Naive thymus-derived CD8-positive, alpha-beta T cell (primary cell): ENCODE data around the gene SH3RF3. TPM values are rescaled to one million over a fixed set of nuclear protein-coding genes. Genes with fewer than 3 reads are reported as not detected.
"Not testable (repeated sequence)": the region's sequence is repeated elsewhere in the genome, so short reads cannot be mapped to it uniquely, and the experiment has no call there.

Source experiments
- ATAC-seq, 2 donors: fragments of 150-1000 bp; cut with Tn5 transposase in 1 of 2; sonication (Bioruptor Pico), chemical (Tn5 transposase) in 1 of 2; 1 replicate in 1 of 2; 2 replicates in 1 of 2; pipeline ENCODE4 v1.10.0; 2021; ENCODE audit warnings: mild to moderate bottlenecking in 2 of 2, moderate library complexity in 2 of 2
- POLR2A ChIA-PET: fragments of 350-600 bp; sonication (Branson Sonifier 250); formaldehyde crosslinking; loops from one replicate; lab custom pipeline; 2021; ENCODE audit warnings: antibody characterized with exemption; lab: Charles Lee
- DNase-seq, 10 donors: peaks; one replicate each; pipeline versions ENCODE4 v3.0.0 to v3.0.0-alpha.2; 2020 to 2022
- H3K27ac Mint-ChIP-seq, 10 donors: one replicate each; pipeline ENCODE4 v1.8.0; 2020 to 2022; ENCODE audit warnings: mild to moderate bottlenecking in 10 of 10, mixed read lengths in 10 of 10, moderate library complexity in 4 of 10, inconsistent platforms in 1 of 10
- H3K27me3 Mint-ChIP-seq, 5 donors: one replicate each; pipeline ENCODE4 v1.8.0; 2021 to 2022; ENCODE audit warnings: mixed read lengths in 5 of 5
- H3K36me3 Mint-ChIP-seq, 3 donors: one replicate each; pipeline ENCODE4 v1.8.0; 2020 to 2022; ENCODE audit warnings: mixed read lengths in 3 of 3, mild to moderate bottlenecking in 2 of 3, inconsistent platforms in 1 of 3
- H3K4me1 Mint-ChIP-seq, 4 donors: one replicate each; pipeline ENCODE4 v1.8.0; 2021 to 2022; ENCODE audit warnings: mixed read lengths in 4 of 4
- H3K4me3 Mint-ChIP-seq, 10 donors: one replicate each; pipeline ENCODE4 v1.8.0; 2020 to 2022; ENCODE audit warnings: mild to moderate bottlenecking in 10 of 10, mixed read lengths in 10 of 10, moderate library complexity in 6 of 10, inconsistent platforms in 1 of 10
- H3K9me3 Mint-ChIP-seq, 9 donors: one replicate each; pipeline ENCODE4 v1.8.0; 2020 to 2022; ENCODE audit warnings: mixed read lengths in 9 of 9, mild to moderate bottlenecking in 3 of 9, inconsistent platforms in 1 of 9, moderate library complexity in 1 of 9
- polyA plus RNA-seq, 3 donors: library from polyadenylated mRNA; unstranded; fragments of 300-500 nt; fragmentation: Illumina TruSeq; gene quantifications; one replicate each; pipeline ENCODE4 v1.2.3, GENCODE V29; 2021
- total RNA-seq, 8 experiments: library from RNA in 2 of 8; stranded (reverse) in 2 of 8; gene quantifications; one replicate each; pipeline ENCODE4 v1.2.3 and lab custom pipeline; 2021 to 2026

The SH3RF3 gene
- total and polyA plus RNA-seq, 5 experiments from 2014 or later: 0.39 to 15.1 (median 4.4) TPM

DNA sequence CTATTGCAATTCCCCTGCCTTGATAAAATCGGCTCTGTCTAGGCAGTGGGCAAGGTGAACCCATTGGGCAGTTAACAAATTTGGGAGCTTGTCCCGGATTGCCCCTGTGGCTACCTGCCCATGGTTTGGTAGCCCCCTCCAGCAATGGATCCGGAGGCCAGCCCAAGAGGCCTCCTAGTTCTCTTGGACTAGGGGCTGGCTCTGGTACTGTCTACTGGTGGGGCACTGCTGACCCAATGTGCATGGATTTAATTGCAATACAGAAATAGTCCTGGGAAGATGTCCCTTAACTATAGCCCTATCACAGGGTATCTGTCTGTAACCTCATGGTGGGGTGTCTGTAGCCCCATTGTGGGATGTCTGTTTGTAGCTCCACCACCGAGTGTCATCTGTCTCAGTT lies 37.5 kb upstream of the SH3RF3 start:
- Mint-ChIP-seq H3K9me3 (peaks cover 0 to 33% (median 9%) of the 10 kb centered on the region in 9 donors), H3K27ac (peak overlapping the region in 1 of 10 donors; percentile 24), H3K27me3 (no peaks in the 10 kb centered on the region), H3K36me3 (peaks cover 0 to 22% (median 15%) of the 10 kb centered on the region in 3 donors), H3K4me1 (peaks cover 2 to 12% (median 10%) of the 10 kb centered on the region in 4 donors), H3K4me3 (no peak overlapping the region)
- POLR2A ChIA-PET: interaction anchor here (1.2 kb wide), 1 partner anchor 8 kb away, joined by 3 read pairs; no protein-coding TSS in a partner anchor
- ATAC-seq (no peak), DNase-seq (no peak)

DNA sequence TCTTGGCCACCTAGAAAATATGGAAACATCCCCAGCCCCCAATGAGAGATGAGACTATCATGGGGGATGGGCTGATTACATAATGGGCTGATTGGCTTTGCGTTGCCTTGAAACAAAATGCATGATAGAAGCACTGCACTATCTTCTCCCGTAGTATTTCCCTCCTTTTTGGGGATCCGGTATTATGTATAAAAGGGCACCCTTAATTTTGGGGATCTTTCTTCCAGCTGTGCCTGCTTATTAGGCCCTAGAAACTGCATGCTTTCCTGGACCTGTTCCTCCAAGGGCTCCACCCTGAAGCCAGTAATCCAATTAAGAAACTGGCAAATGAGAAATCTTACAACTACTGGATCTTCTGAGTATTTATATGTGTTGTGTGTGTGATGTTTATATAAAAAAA lies 34.9 kb upstream of the SH3RF3 start:
- H3K36me3 Mint-ChIP-seq: peaks cover 0 to 22% (median 15%) of the 10 kb centered on the region in 3 donors
- no peak overlapping the region for H3K4me3 Mint-ChIP-seq
- no peak for ATAC-seq
- no peak for DNase-seq
- POLR2A ChIA-PET: interaction anchor here (1.6 kb wide), 1 partner anchor 9 kb away, joined by 4 read pairs; no protein-coding TSS in a partner anchor
- H3K27me3 Mint-ChIP-seq: no peaks in the 10 kb centered on the region
- peaks cover 0 to 13% (median 7%) of the 10 kb centered on the region in 4 donors for H3K4me1 Mint-ChIP-seq
- peaks cover 0 to 33% (median 8%) of the 10 kb centered on the region in 9 donors for H3K9me3 Mint-ChIP-seq
- H3K27ac Mint-ChIP-seq: no peak overlapping the region

DNA sequence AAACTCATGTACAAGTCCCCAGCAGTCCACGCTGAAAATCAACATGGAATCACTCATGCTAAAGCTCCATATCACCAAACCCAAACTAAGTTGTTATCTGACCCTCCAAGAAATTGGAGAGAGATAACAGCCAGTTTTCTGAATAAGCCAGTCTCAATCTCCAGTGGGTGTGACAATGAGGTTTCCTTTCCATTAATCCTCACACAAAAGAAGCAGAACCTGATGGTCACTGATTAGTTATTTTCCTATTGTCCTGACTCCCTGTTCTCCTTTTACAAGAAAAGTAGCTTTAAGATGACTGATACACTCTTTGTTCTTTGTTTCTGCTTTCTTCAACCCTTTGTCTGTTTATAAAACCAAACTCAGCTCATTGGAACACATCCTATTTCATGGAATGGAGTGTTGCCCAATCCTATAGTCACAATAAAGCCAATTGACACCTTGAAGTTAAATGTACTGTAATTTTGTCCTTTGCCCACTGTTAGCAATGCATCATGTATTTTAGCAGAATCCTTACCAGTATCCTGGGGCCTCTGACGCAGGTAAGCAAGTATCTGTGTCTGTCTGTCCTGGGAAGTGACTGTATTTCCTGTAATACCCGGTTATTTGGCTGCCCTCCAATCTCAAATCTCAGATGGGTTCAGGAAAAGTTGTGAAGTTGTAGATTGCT lies 30.6 kb upstream of the SH3RF3 start:
- no peak overlapping the region for H3K4me3 Mint-ChIP-seq
- no peak for ATAC-seq

DNA sequence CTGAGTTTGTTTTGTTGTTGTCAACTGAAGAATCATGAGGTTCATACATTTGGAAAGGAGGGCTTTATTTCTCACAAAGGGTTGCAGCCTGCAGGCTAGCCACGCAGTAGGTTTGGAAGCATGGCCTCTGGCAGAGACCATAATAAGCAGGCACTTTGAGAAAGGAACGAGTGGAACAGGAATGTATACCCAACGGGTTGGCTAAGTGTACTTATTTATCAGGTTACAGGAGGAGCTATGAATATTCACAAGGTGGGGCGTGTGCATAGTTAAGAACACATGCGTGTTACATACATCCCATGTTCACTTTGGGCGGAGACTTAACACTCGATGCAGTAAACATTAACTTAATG lies 30.1 kb upstream of the SH3RF3 start:
- peaks cover 0 to 14% (median 5%) of the 10 kb centered on the region in 9 donors for H3K9me3 Mint-ChIP-seq
- H3K4me1 Mint-ChIP-seq: peaks cover 17 to 34% (median 23%) of the 10 kb centered on the region in 4 donors
- POLR2A ChIA-PET: interaction anchor here (0.7 to 1.6 kb wide), 2 partner anchors 8 to 494 kb away, joined by 3 read pairs; no protein-coding TSS in a partner anchor
- ATAC-seq (no peak), DNase-seq (no peak)
- H3K36me3 Mint-ChIP-seq: peaks cover 0 to 11% (median 8%) of the 10 kb centered on the region in 3 donors
- no peak overlapping the region for H3K27ac Mint-ChIP-seq
- no peak overlapping the region for H3K4me3 Mint-ChIP-seq
- peaks cover 0 to 2% (median 0%) of the 10 kb centered on the region in 5 donors for H3K27me3 Mint-ChIP-seq

More for the DNA sequence above, 30.6 kb upstream of the SH3RF3 start:
- POLR2A ChIA-PET: interaction anchor here (0.7 kb wide), 1 partner anchor 493 kb away, joined by 3 read pairs; no protein-coding TSS in a partner anchor
- H3K9me3 Mint-ChIP-seq: peaks cover 0 to 19% (median 8%) of the 10 kb centered on the region in 9 donors
- peaks cover 0 to 15% (median 12%) of the 10 kb centered on the region in 3 donors for H3K36me3 Mint-ChIP-seq
- H3K4me1 Mint-ChIP-seq: peaks cover 16 to 31% (median 20%) of the 10 kb centered on the region in 4 donors
- no peak overlapping the region for H3K27ac Mint-ChIP-seq
- no peak for DNase-seq
- peaks cover 0 to 2% (median 0%) of the 10 kb centered on the region in 5 donors for H3K27me3 Mint-ChIP-seq

DNA sequence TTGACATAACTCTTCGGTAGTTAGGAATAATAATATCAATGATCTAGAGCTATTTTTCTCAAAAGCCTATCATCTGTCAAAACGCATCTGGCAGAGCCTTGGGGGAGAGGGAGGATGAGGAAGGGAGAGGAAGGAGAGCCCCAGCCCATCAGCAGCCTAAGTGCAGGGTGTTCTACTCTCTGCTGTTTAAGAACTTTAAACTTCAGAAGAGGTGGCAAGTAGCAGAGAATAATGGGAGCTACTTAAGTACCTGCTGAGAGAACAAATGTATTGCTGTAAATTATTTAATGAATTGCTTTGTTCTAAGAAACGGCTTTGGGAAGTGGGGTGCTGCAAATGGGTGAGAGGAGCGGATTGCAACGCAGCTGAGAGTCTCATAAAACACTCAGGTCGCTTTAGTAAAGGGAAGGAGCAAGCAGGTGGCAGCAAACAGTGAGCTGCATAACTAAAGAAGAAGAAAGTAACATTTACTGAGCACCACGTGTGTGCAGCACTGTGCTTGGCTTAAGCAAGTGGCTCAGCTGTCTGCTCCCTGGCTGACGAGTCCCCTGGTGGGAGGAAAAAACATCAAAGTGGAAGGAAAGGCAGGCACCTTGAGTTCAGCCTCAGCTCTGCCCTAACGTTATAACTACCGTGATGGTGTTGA lies 26.3 kb upstream of the SH3RF3 start:
- H3K36me3 Mint-ChIP-seq: no peaks in the 10 kb centered on the region
- POLR2A ChIA-PET: interaction anchor here (0.7 to 1.9 kb wide), 6 partner anchors 9 to 99 kb away, joined by 3 to 12 read pairs (median 4); partner anchors contain the start of gene SH3RF3
- ATAC-seq (peak; percentile 69 to 88), DNase-seq (peak in 4 of 10 donors; percentile 13 to 23 (median 18))
- H3K27me3 Mint-ChIP-seq: peaks cover 0 to 2% (median 0%) of the 10 kb centered on the region in 5 donors
- peaks cover 0 to 2% (median 0%) of the 10 kb centered on the region in 9 donors for H3K9me3 Mint-ChIP-seq
- peak overlapping the region in 9 of 10 donors; percentile 10 to 71 (median 41) for H3K4me3 Mint-ChIP-seq
- peaks cover 20 to 38% (median 26%) of the 10 kb centered on the region in 4 donors for H3K4me1 Mint-ChIP-seq
- H3K27ac Mint-ChIP-seq: peak overlapping the region in 8 of 10 donors; percentile 6 to 77 (median 44)

DNA sequence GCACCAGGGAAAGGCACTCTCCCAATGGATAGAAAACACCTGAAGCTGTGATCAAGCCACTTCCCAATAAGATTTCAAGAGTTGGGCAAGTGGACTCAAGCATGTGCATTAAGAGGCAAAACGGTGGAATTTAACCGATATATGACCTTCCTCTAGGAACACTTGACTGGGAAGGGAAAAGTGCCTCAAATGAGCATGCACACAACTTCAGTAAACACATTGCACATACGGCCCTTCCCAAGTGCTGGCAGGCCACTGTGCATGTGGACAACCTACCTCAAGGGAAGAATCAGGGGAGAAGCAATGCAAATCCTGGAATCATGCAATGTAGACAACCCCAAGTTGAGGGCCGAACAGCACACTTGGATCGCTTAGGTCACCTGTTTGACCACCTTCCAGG lies 23.9 kb upstream of the SH3RF3 start:
- Mint-ChIP-seq H3K27me3 (no peaks in the 10 kb centered on the region), H3K9me3 (peaks cover 0 to 2% (median 0%) of the 10 kb centered on the region in 9 donors), H3K4me3 (no peak overlapping the region), H3K36me3 (no peaks in the 10 kb centered on the region), H3K4me1 (peaks cover 19 to 28% (median 22%) of the 10 kb centered on the region in 4 donors), H3K27ac (no peak overlapping the region)
- DNase-seq (no peak), ATAC-seq (no peak)
- POLR2A ChIA-PET: interaction anchor here (0.7 kb wide), 1 partner anchor 52 kb away, joined by 5 read pairs; no protein-coding TSS in a partner anchor

DNA sequence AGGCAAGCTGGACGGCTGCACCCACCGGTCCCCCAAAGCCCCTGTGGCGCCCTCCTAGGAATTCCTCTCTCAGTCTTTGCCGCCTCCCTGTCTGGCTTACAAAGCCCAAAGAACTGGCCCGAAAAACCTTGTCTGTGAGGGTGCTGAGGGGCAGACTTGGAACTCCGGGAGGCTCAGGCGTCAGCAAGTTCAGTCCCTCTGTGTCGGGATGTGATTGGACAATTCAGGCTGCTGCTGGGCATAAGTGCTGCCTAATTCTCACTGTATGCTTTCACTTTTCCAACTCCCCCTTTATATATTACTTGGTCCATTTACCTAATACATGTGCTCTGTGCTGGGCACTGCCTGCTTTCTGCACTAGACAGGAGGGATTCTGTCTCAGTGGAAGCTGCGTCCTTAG lies 20.3 kb upstream of the SH3RF3 start:
- no peak overlapping the region for H3K4me3 Mint-ChIP-seq
- peaks cover 0 to 10% (median 4%) of the 10 kb centered on the region in 4 donors for H3K4me1 Mint-ChIP-seq
- no peak for DNase-seq
- H3K27me3 Mint-ChIP-seq: no peaks in the 10 kb centered on the region
- H3K36me3 Mint-ChIP-seq: no peaks in the 10 kb centered on the region
- POLR2A ChIA-PET: no interaction called here
- H3K27ac Mint-ChIP-seq: peak overlapping the region in 1 of 10 donors; percentile 40
- H3K9me3 Mint-ChIP-seq: peaks cover 0 to 2% (median 0%) of the 10 kb centered on the region in 9 donors
- ATAC-seq: no peak

DNA sequence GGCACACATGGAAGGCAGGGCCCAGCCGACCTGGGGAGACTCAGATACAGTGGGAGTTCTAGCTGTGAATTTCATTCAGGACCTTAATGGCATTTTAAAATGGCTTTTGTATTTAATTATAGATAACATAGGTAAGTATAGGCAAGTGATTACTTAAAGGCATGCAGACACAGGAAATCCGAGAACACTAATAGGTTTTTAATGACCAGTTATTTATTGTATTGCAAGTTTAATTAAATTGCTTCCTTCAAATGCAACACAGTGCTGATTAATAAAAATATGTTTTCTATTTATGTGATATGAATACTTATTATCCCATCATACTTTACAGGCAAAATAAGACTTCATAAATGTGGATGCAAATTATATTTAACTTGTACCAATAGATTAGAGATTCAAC lies 19.7 kb upstream of the SH3RF3 start:
- Mint-ChIP-seq H3K27me3 (no peaks in the 10 kb centered on the region), H3K36me3 (no peaks in the 10 kb centered on the region), H3K4me1 (peaks cover 0 to 6% (median 1%) of the 10 kb centered on the region in 4 donors), H3K9me3 (peaks cover 0 to 6% (median 0%) of the 10 kb centered on the region in 9 donors), H3K4me3 (no peak overlapping the region), H3K27ac (peak overlapping the region in 2 of 10 donors; percentile 35 to 40)
- DNase-seq: no peak
- POLR2A ChIA-PET: no interaction called here
- ATAC-seq: no peak

DNA sequence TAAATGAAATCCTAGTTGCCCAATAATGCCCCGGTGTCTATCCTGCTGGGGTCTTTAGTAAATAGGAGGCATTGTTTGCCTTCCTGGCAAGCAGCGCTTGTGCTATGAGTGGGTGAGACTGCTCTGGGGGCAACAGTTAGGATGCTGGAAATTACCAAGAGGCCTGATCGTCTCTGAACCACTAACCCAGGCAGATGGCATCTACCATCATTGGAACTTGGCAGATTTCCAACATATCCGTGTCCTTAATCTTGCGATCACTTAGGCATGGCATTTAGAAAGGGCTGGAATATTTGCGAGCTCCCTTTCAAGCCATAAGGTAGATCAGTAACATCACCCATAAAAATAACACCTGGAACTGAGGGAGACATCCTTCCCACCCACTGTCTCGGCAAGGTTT lies 18.8 kb upstream of the SH3RF3 start:
- H3K4me3 Mint-ChIP-seq: no peak overlapping the region
- no peak overlapping the region for H3K27ac Mint-ChIP-seq
- DNase-seq: no peak

DNA sequence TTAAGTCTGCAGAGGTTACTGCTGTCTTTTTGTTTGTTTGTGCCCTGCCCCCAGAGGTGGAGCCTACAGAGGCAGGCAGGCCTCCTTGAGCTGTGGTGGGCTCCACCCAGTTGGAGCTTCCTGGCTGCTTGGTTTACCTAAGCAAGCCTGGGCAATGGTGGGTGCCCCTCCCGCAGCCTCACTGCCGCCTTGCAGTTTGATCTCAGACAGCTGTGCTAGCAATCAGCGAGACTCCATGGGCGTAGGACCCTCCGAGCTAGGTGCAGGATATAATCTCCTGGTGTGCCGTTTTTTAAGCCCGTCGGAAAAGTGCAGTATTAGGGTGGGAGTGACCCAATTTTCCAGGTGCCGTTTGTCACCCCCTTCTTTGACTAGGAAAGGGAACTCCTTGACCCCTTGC lies 11.8 kb upstream of the SH3RF3 start:
- POLR2A ChIA-PET: interaction anchor here (1.4 to 1.6 kb wide), 2 partner anchors 20 to 85 kb away, joined by 3 to 4 read pairs; no protein-coding TSS in a partner anchor
- H3K27me3 Mint-ChIP-seq, H3K36me3 Mint-ChIP-seq, ATAC-seq: not testable (repeated sequence)
- peak overlapping the region in 5 of 10 donors; percentile 36 to 65 (median 58) for H3K27ac Mint-ChIP-seq
- H3K4me1 Mint-ChIP-seq: peaks cover 10 to 32% (median 23%) of the 10 kb centered on the region in 4 donors
- H3K4me3 Mint-ChIP-seq: peak overlapping the region in 7 of 10 donors; percentile 4 to 55 (median 18)
- peaks cover 0 to 18% (median 2%) of the 10 kb centered on the region in 9 donors for H3K9me3 Mint-ChIP-seq
- DNase-seq: peak in 4 of 10 donors; percentile 34 to 48 (median 45)

More for the DNA sequence above, 18.8 kb upstream of the SH3RF3 start:
- POLR2A ChIA-PET: no interaction called here
- Mint-ChIP-seq H3K27me3 (peaks cover 0 to 2% (median 0%) of the 10 kb centered on the region in 5 donors), H3K4me1 (peaks cover 0 to 6% (median 1%) of the 10 kb centered on the region in 4 donors), H3K36me3 (no peaks in the 10 kb centered on the region), H3K9me3 (peaks cover 0 to 11% (median 0%) of the 10 kb centered on the region in 9 donors)
- no peak for ATAC-seq

DNA sequence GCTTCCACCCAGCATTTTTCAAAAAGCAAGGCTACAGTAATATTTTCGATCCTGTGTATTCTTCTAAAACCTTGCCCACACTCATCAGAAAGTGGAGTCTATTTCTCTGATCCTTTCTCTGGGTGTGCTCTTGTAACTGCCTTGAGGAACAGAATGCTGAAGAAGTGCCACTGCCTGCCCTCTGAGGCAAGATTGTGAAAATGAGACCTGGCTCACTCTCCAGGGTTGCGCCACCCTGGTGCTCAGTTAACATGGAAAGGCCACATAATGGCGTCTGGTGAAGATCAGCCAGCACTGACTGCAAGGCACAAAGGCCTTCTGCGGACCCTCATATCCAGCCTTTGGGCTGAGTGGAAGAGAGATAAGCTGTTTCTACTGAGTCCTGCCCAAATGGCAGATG lies 11.2 kb upstream of the SH3RF3 start:
- DNase-seq: no peak
- ATAC-seq: no peak
- Mint-ChIP-seq H3K4me1 (peaks cover 11 to 34% (median 24%) of the 10 kb centered on the region in 4 donors), H3K9me3 (peaks cover 0 to 18% (median 2%) of the 10 kb centered on the region in 9 donors), H3K27ac (peak overlapping the region in 6 of 10 donors; percentile 46 to 83 (median 60)), H3K4me3 (peak overlapping the region in 7 of 10 donors; percentile 10 to 67 (median 39)), H3K36me3 (no peaks in the 10 kb centered on the region), H3K27me3 (peaks cover 0 to 3% (median 0%) of the 10 kb centered on the region in 5 donors)
- POLR2A ChIA-PET: interaction anchor here (1.1 to 1.6 kb wide), 3 partner anchors 21 to 86 kb away, joined by 3 to 4 read pairs (median 3); no protein-coding TSS in a partner anchor

DNA sequence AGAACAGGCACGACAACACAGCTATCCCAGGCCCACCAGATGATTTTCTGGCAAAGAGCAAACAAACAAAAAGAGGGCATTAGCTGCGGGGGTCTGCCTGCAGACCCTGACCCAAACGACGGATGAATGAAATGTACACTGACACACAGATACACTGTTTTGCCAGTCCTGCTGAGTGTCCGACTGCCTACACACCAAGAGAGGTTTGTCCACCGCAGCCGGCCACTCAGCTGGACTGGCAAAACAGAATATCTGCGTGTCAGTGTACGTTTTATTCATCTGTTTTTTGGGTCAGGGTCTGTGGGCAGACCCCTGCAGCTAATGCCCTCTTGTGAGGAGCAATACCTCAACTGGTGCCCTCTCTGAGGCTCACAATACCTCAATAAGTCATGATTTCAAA lies 10.7 kb upstream of the SH3RF3 start:
- H3K9me3 Mint-ChIP-seq: peaks cover 0 to 18% (median 2%) of the 10 kb centered on the region in 9 donors
- no peak overlapping the region for H3K4me3 Mint-ChIP-seq
- H3K27me3 Mint-ChIP-seq: peaks cover 0 to 3% (median 0%) of the 10 kb centered on the region in 5 donors
- H3K36me3 Mint-ChIP-seq: no peaks in the 10 kb centered on the region
- no peak for DNase-seq
- POLR2A ChIA-PET: interaction anchor here (1.1 kb wide), 1 partner anchor 50 kb away, joined by 3 read pairs; no protein-coding TSS in a partner anchor
- H3K4me1 Mint-ChIP-seq: peaks cover 14 to 37% (median 26%) of the 10 kb centered on the region in 4 donors
- no peak for ATAC-seq
- peak overlapping the region in 2 of 10 donors; percentile 72 to 83 for H3K27ac Mint-ChIP-seq
